Osteoblast (primary cell): ENCODE data around the gene UBE2U. TPM values are rescaled to one million over a fixed set of nuclear protein-coding genes. Genes with fewer than 3 reads are reported as not detected.

Source experiments
- DNase-seq: peaks from one replicate; pipeline ENCODE4 v3.0.0; 2011; ENCODE audit warnings: low spot score, mixed read lengths; ENCODE audit not compliant: insufficient read length; ENCODE audit errors: missing footprints
- H2AFZ ChIP-seq: 2 replicates; pipeline ENCODE4 v1.6.0; 2011; ENCODE audit warnings: mild to moderate bottlenecking, low read length
- H3K27ac ChIP-seq: 2 replicates; pipeline ENCODE4 v1.5.1; 2011; ENCODE audit warnings: mild to moderate bottlenecking, low read depth, low read length, moderate library complexity
- H3K27me3 ChIP-seq: 2 replicates; pipeline ENCODE4 v1.6.0; 2012; ENCODE audit warnings: mild to moderate bottlenecking, control low read depth, inconsistent platforms, low read length, moderate library complexity; ENCODE audit not compliant: insufficient read depth
- H3K36me3 ChIP-seq: 2 replicates; pipeline ENCODE4 v1.5.1; 2011; ENCODE audit warnings: mild to moderate bottlenecking, low read length, control low read depth, moderate library complexity; ENCODE audit not compliant: insufficient read depth
- H3K4me1 ChIP-seq: 2 replicates; pipeline ENCODE4 v1.5.1; 2011; ENCODE audit warnings: mild to moderate bottlenecking, low read length, control low read depth, moderate library complexity; ENCODE audit not compliant: insufficient read depth
- H3K4me2 ChIP-seq: 2 replicates; pipeline ENCODE4 v1.6.0; 2011; ENCODE audit warnings: mild to moderate bottlenecking, low read length; ENCODE audit not compliant: insufficient read depth
- H3K4me3 ChIP-seq: fragments of 200-600 bp; sonication (generic); 3 replicates; pipeline ENCODE4 v1.5.1; 2012; ENCODE audit warnings: mild to moderate bottlenecking, low read length, inconsistent platforms; ENCODE audit not compliant: insufficient read depth
- H3K79me2 ChIP-seq: 2 replicates; pipeline ENCODE4 v1.6.0; 2012; ENCODE audit warnings: mild to moderate bottlenecking, low read length, control low read depth, inconsistent platforms; ENCODE audit not compliant: insufficient read depth
- H3K9me3 ChIP-seq: 2 replicates; pipeline ENCODE4 v1.5.1; 2011; ENCODE audit warnings: low read depth, low read length, control low read depth
- H4K20me1 ChIP-seq: 2 replicates; pipeline ENCODE4 v1.6.0; 2012; ENCODE audit warnings: mild to moderate bottlenecking, low read length, control low read depth; ENCODE audit not compliant: insufficient read depth
- total RNA-seq: library from RNA; depleted of rRNA; stranded (reverse); fragments of >200 nt; gene quantifications from 2 replicates; pipeline ENCODE4 v1.2.3, GENCODE V29; 2012
- TF ChIP-seq, protein P1 (sequence below): IDR thresholded peaks from 2 replicates; pipeline ENCODE4 v1.5.1; 2011; ENCODE audit warnings: mild to moderate bottlenecking, low read depth, low read length, moderate library complexity; ENCODE audit errors: extremely low read depth

The UBE2U gene
- total RNA-seq, 1 donor = not detected

- TF ChIP-seq, protein P1, sequence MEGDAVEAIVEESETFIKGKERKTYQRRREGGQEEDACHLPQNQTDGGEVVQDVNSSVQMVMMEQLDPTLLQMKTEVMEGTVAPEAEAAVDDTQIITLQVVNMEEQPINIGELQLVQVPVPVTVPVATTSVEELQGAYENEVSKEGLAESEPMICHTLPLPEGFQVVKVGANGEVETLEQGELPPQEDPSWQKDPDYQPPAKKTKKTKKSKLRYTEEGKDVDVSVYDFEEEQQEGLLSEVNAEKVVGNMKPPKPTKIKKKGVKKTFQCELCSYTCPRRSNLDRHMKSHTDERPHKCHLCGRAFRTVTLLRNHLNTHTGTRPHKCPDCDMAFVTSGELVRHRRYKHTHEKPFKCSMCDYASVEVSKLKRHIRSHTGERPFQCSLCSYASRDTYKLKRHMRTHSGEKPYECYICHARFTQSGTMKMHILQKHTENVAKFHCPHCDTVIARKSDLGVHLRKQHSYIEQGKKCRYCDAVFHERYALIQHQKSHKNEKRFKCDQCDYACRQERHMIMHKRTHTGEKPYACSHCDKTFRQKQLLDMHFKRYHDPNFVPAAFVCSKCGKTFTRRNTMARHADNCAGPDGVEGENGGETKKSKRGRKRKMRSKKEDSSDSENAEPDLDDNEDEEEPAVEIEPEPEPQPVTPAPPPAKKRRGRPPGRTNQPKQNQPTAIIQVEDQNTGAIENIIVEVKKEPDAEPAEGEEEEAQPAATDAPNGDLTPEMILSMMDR = no peak
- no peak for DNase-seq
- Histone ChIP-seq H3K36me3 (no peaks in the 10 kb centered on the region), H3K4me3 (no peak overlapping the region), H3K4me1 (no peaks in the 10 kb centered on the region), H3K27ac (no peak overlapping the region), H3K79me2 (no peaks in the 10 kb centered on the region), H3K4me2 (no peak overlapping the region), H2AFZ (no peak overlapping the region), H4K20me1 (no peaks in the 10 kb centered on the region), H3K9me3 (no peaks in the 10 kb centered on the region), H3K27me3 (peaks cover 17% of the 10 kb centered on the region)
Measured at GRCh38 chr1:64291931-64292330, 88.5 kb downstream of the UBE2U start.

- Histone ChIP-seq H2AFZ (no peak overlapping the region), H3K4me1 (no peaks in the 10 kb centered on the region), H3K4me2 (no peak overlapping the region), H3K27me3 (peaks cover 17% of the 10 kb centered on the region), H4K20me1 (no peaks in the 10 kb centered on the region), H3K36me3 (no peaks in the 10 kb centered on the region), H3K4me3 (no peak overlapping the region), H3K9me3 (no peaks in the 10 kb centered on the region), H3K27ac (no peak overlapping the region), H3K79me2 (no peaks in the 10 kb centered on the region)
- TF ChIP-seq, protein P1 = no peak
- DNase-seq = no peak
Measured at GRCh38 chr1:64292399-64292798, 89.0 kb downstream of the UBE2U start.

- no peaks in the 10 kb centered on the region for H3K79me2 ChIP-seq
- DNase-seq = no peak
- no peaks in the 10 kb centered on the region for H3K4me1 ChIP-seq
- H4K20me1 ChIP-seq = no peaks in the 10 kb centered on the region
- no peak overlapping the region for H3K27ac ChIP-seq
- no peaks in the 10 kb centered on the region for H3K36me3 ChIP-seq
- no peak overlapping the region for H2AFZ ChIP-seq
- H3K27me3 ChIP-seq = peaks cover 17% of the 10 kb centered on the region
- H3K4me3 ChIP-seq = no peak overlapping the region
- no peak overlapping the region for H3K4me2 ChIP-seq
- TF ChIP-seq, protein P1 = no peak
- no peaks in the 10 kb centered on the region for H3K9me3 ChIP-seq
Measured at GRCh38 chr1:64293820-64294219, 90.4 kb downstream of the UBE2U start.

GRCh38 chr1:64295136-64295535 lies 91.7 kb downstream of the UBE2U start:
- TF ChIP-seq, protein P1 = no peak
- no peak overlapping the region for H3K27ac ChIP-seq
- H2AFZ ChIP-seq = no peak overlapping the region
- no peaks in the 10 kb centered on the region for H3K36me3 ChIP-seq
- H3K4me3 ChIP-seq = no peak overlapping the region
- no peaks in the 10 kb centered on the region for H3K9me3 ChIP-seq
- H3K4me2 ChIP-seq = no peak overlapping the region
- DNase-seq = no peak
- H4K20me1 ChIP-seq = no peaks in the 10 kb centered on the region
- H3K79me2 ChIP-seq = no peaks in the 10 kb centered on the region
- H3K27me3 ChIP-seq = peaks cover 17% of the 10 kb centered on the region
- H3K4me1 ChIP-seq = no peaks in the 10 kb centered on the region
